Activated naive CD4-positive, alpha-beta T cell treated with anti-CD3 and anti-CD28 coated beads, Interleukin-2, amount 50 U/mL, for 24 hours (primary cell): ENCODE data around the gene CYBA.

Source experiments
- H3K27ac Mint-ChIP-seq: one replicate; pipeline ENCODE4 v1.8.0; 2021; ENCODE audit warnings: mild to moderate bottlenecking, mixed read lengths
- H3K27me3 Mint-ChIP-seq: one replicate; pipeline ENCODE4 v1.8.0; 2021; ENCODE audit warnings: mixed read lengths
- H3K36me3 Mint-ChIP-seq: one replicate; pipeline ENCODE4 v1.8.0; 2021; ENCODE audit warnings: mixed read lengths
- H3K4me1 Mint-ChIP-seq: one replicate; pipeline ENCODE4 v1.8.0; 2021; ENCODE audit warnings: mixed read lengths
- H3K4me3 Mint-ChIP-seq: one replicate; pipeline ENCODE4 v1.8.0; 2021; ENCODE audit warnings: mild to moderate bottlenecking, mixed read lengths
- H3K9me3 Mint-ChIP-seq: one replicate; pipeline ENCODE4 v1.8.0; 2021; ENCODE audit warnings: mixed read lengths

Gene CYBA

DNA sequence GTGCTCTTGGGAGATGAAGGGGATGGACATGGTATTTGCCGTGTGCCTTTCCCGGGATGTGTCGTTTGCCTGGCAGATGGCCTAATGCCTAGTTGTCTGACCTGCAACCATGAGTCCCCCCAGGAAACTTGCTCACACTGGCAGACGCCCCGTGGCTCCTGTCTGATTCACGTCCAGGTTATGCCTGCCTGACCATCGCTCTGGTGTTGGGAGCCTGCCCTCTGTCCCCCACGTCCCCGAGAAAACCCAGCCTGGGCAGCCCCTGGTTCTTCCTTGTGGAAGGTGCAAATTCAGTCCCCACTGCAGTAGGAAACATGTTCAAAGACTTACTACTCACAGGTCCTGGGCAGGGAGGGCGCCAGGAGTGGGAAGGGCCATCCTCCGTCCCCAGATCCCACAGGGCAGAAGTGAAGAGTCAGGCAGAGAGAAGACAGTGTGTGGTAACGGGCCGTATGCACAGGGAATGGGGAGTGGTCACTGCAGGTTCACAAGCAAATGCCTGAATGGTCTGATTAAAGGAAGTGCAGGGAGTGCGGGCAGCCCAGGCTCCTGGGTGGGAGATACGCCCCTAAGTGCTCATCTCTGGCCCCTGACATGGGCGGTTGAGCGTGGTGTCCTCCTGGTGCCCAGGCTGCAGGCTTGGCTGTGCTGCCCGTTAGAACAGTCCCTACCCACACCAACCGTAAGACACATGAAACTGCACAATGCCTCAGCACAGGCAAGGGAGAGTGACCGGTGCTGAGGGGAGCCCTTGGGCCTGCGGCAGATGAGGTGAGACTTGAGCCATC lies 39.7 kb upstream of the CYBA start:
- H3K27ac Mint-ChIP-seq: peak overlapping the region; percentile 80
- no peak overlapping the region for H3K4me3 Mint-ChIP-seq
- H3K9me3 Mint-ChIP-seq: no peaks in the 10 kb centered on the region
- peaks cover 48% of the 10 kb centered on the region for H3K4me1 Mint-ChIP-seq
- no peaks in the 10 kb centered on the region for H3K36me3 Mint-ChIP-seq
- no peaks in the 10 kb centered on the region for H3K27me3 Mint-ChIP-seq

DNA sequence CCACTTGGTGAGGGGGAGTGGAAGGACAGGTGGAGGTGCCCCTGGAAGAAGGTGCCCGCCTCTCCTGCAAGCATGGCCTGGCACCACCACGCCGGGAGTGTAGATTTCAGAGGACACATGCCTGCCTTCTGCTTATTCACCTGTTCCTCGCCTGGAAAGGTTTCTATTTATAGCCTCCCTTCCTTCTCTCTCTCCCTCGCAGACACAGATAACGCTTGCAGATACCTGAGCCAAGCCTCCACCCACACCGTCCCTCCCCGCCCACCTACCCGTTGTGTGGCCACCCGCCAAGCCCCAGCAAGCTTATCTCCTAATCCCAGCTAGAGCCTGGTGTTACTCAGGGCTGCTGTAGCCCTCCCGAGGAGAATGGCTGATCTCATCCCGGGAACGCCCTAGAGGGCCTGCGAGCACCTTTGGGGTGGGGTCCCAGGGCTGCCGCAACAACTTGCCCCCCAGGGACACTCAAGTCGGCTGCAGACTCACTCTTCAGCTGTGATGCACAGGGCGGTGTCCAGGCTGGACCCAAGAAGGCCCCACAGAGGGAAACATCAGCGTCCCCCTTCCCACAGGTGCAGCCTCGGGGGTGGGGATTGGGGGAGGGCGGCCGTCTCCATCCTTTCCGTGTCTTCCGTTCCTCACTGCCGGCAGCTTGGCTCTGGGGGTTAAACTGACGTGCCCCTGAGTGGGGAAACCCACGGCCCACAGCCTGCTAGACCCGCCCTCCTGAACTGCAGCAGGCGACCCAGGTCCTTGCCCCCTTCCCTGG lies 37.3 kb upstream of the CYBA start:
- Mint-ChIP-seq H3K9me3 (no peaks in the 10 kb centered on the region), H3K4me1 (peaks cover 64% of the 10 kb centered on the region), H3K27me3 (no peaks in the 10 kb centered on the region), H3K4me3 (no peak overlapping the region), H3K36me3 (no peaks in the 10 kb centered on the region), H3K27ac (no peak overlapping the region)

DNA sequence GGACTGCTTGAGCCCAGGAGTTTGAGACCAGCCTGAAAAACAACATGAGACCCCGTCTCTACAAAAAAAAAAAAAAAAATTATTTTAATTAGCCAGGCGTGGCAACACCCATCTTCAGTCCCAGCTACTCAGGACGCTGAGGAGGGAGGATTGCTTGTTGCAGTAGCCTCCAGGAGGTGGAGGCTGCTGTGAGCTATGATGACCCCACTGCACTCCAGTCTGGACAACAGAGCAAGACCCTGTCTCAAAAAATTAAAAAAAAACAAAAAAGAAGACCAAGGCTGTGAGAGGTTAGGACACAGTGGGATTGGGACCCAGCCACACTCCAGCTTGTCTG lies 36.8 kb upstream of the CYBA start:
- Mint-ChIP-seq H3K36me3 (no peaks in the 10 kb centered on the region), H3K27me3 (no peaks in the 10 kb centered on the region), H3K4me1 (peaks cover 59% of the 10 kb centered on the region), H3K27ac (no peak overlapping the region), H3K9me3 (no peaks in the 10 kb centered on the region), H3K4me3 (no peak overlapping the region)

DNA sequence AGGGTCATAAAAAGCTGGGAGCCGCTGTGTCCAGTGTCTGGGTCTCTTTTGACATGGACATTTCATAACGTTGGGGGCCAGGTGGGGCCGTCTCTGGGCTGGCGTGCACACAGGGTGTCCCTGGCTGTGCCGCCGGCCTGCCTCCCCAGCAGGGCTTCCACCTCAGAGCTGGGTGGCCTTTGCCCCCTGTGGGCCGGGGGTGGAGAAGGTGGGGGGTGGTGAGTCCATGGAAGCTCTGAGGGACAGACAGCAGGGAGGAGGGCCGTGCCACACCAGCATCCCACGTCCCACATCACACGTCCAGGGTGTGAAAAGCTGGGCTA lies 36.4 kb upstream of the CYBA start:
- Mint-ChIP-seq H3K4me3 (no peak overlapping the region), H3K27ac (no peak overlapping the region), H3K9me3 (no peaks in the 10 kb centered on the region), H3K4me1 (peaks cover 60% of the 10 kb centered on the region), H3K27me3 (no peaks in the 10 kb centered on the region), H3K36me3 (no peaks in the 10 kb centered on the region)

DNA sequence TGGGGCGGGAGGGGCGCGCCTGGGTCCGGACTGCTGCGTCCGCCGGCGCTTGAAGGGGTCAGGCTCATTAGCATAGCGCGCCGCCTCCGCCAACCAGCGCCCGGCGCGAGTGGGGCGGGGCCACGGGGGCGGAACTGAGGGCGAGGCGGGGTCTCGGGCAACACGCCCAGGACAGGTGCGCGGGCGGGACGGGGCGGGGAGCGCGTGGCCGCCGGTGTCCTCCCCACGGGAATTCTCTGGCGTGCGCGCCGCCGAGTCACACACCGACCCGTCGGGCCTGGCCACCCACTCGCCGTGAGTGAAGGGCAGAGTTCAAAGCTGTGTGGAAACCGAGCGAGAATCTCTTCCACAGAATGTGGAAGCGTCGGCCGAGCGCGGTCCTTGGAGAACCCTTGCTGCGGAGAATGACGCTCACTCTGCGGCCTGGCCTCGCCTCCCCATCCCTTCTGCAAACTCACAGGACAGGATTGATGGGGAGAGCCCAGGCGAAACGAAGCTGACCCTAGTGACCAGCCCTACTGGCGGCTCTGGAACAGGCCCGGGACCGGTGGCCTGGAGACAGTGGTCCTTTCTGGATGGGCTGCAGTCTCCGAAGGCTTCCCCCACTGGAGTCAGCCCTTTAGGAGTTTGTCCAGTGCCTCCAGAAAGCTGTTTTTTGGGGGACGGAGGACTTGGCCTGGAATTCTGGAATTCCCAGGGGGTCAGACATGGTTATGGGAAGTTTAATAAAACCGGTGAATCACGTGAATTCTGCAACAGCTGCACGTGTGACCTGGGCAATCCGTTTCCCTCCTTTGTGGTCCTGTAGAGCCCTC lies 35.8 kb upstream of the CYBA start, which contains the start of gene SNAI3:
Gene SNAI3 (minus strand): TSS at position 69 of the 815 bp plus-strand sequence. CDS start 101 bp downstream, outside the sequence.
- Mint-ChIP-seq H3K27me3 (no peaks in the 10 kb centered on the region), H3K27ac (no peak within 1 kb of the TSS)

DNA sequence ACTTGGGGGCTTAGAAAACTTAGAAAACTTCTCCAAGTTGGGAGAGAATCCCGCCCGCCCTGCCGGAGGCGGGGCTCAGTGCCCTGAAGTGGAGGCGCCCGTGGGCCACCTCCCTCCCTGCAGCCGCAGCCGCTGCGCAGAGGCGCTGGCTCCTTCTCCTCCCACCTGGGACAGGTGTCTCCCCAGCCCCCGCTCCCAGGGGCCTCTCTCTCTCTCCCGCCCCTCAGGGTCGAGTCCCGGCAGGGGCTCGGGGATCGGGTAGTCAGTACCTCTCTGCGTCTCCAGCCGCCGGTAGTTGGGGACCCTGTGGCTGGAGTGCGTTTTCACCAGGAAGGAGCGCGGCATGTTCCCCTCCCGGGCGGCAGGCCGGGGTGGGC lies 35.2 kb upstream of the CYBA start:
- Mint-ChIP-seq H3K4me3 (peak overlapping the region; percentile 75), H3K36me3 (no peaks in the 10 kb centered on the region), H3K27ac (no peak overlapping the region), H3K4me1 (peaks cover 61% of the 10 kb centered on the region), H3K9me3 (no peaks in the 10 kb centered on the region), H3K27me3 (no peaks in the 10 kb centered on the region)

More for the DNA sequence above, 35.8 kb upstream of the CYBA start, which contains the start of gene SNAI3:
- H3K36me3 Mint-ChIP-seq: no peaks in the 10 kb centered on the region
- peak within 1 kb of the TSS; percentile 75 for H3K4me3 Mint-ChIP-seq
- peaks cover 60% of the 10 kb centered on the region for H3K4me1 Mint-ChIP-seq
- H3K9me3 Mint-ChIP-seq: no peaks in the 10 kb centered on the region

DNA sequence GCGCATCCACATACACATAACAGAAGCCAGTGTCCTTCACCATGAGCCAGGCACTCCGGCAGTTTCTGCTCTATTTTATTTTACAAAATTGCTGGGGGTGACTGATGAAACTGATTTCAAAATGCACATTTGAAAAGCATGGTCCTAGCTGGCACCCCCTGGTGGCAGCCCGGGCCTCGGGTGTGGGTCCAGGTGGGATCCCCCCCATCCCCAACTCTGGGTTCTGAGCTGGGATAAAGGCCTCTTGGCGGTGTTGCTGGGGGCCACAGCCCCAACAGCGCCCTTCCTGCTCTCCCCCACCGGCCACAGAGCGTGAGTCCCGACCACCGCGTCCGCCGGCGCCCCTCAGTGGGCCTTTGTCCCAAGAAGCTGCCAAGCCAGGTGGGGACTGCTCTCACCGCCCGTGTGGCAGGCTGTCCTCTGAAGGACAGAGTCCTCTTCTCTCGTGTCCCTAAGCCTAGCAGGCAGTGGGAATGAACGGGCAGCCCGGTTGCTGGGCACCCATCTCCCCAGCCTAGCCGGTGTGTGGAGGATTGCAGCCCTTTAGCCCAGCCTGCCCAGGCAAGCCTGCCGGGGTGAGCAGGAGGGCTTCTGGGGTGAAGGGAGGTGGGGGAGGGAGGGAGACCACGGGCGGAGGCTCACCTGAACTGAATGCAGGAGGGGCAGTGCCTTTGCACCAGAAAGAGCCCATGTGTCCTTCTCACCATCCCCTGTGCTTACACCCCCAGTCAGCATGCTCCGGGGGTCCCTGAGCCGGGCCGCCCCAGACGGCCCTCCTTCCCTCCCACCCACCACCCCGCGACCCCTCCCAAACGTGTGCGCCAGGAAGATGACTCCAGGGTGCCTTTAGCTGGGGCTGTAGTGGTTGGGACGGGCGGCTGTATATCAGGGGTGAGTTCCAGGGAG lies 34.6 kb upstream of the CYBA start:
- Mint-ChIP-seq H3K4me3 (peak overlapping the region; percentile 75), H3K27me3 (no peaks in the 10 kb centered on the region), H3K36me3 (no peaks in the 10 kb centered on the region), H3K9me3 (no peaks in the 10 kb centered on the region), H3K27ac (no peak overlapping the region), H3K4me1 (peaks cover 59% of the 10 kb centered on the region)

DNA sequence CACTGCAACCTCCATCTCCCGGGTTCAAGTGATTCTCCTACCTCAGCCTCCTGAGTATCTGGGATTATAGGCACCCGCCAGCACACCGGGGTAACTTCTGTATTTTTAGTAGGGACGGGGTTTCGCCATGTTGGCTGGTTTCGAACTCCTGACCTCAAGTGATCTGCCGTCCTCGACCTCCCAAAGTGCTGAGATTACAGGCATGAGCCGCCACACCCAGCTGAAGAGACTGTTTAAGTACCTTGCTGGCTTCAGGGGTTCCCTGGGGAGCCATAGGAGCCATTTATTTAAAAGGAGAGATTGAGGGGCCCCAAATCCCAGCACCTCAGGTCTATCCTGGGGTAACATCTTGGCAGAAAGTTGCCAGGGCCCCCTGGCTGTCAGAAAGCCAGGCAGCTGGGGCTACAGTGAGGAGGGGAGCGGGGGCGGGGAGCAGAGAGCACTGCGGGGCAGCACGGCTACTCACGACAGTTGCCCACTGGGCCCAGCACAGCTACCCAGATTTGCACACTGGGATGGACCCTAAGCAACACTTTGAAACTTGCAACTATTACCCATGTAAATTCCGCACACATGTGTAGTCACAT lies 33.8 kb upstream of the CYBA start:
- no peaks in the 10 kb centered on the region for H3K9me3 Mint-ChIP-seq
- peak overlapping the region; percentile 74 for H3K27ac Mint-ChIP-seq
- H3K27me3 Mint-ChIP-seq: no peaks in the 10 kb centered on the region
- H3K36me3 Mint-ChIP-seq: no peaks in the 10 kb centered on the region
- H3K4me1 Mint-ChIP-seq: peaks cover 54% of the 10 kb centered on the region
- peak overlapping the region; percentile 75 for H3K4me3 Mint-ChIP-seq

DNA sequence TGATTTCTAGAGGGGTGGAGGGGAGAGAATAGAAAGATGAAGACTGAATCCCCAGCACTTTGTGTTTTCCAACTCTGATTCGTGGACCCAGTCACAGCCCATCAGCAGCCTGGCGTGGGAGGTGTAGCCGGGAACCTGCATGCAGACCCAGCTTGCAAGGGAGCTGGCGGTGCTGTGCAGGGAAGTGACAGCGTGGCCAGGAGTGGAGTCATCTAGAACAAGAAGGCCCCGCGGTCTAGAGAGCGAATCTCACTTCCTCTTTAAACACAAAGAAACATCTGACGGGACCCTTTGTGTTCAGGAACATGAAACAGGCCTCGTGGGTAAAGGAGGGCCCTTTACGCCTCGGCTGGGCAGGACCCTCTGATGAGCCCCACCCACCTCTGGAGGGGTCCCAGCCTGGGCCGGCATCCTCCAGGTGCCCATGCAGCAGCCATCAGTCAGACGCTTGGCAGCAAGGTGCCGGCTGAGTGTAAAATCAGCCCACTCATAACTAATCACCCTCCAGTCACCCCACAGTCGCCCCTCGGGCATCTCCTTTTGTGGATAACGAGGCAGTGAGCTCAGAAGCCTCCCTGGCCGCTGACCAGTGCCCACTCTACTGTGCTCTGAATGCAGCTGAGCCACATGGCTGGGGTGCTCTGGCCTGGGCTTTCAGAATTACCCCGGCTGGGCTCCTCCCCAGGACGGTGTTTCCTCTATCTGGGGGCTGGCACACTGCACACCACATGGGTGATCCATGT lies 31.0 kb upstream of the CYBA start:
- peaks cover 39% of the 10 kb centered on the region for H3K4me1 Mint-ChIP-seq
- H3K27me3 Mint-ChIP-seq: no peaks in the 10 kb centered on the region
- no peaks in the 10 kb centered on the region for H3K9me3 Mint-ChIP-seq
- no peaks in the 10 kb centered on the region for H3K36me3 Mint-ChIP-seq
- H3K4me3 Mint-ChIP-seq: peak overlapping the region; percentile 57
- peak overlapping the region; percentile 88 for H3K27ac Mint-ChIP-seq

DNA sequence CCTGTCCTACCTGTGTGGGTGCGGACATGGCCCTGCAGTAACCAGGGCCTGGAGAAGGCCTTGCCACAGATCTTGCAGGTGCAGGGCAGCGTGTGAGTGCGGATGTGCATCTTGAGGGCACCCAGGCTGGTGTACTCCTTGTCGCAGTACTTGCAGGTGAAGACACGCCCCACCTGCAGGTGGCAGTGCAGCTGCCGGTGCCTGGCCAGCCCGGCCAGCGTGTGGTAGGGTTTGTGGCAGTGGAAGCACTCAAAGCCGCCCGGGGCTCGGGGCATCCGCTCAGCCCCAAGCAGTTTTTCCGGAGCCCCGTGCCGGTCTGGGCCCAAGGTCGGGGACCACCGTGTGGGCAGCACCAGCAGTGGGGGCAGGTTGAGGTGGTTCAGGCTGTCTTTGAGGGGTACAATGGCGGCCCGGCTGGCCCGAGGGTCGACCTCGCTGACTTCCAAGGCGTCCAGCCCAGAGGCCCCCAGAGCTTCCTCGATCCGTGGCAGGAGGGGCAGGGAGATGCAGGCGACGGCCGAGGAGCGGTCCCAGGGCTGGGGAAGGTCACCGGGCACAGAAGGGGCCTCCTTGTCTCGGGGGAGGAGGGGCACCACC lies 30.3 kb upstream of the CYBA start:
- peak overlapping the region; percentile 57 for H3K4me3 Mint-ChIP-seq
- no peaks in the 10 kb centered on the region for H3K9me3 Mint-ChIP-seq
- H3K27ac Mint-ChIP-seq: peak overlapping the region; percentile 8
- H3K4me1 Mint-ChIP-seq: peaks cover 39% of the 10 kb centered on the region
- H3K36me3 Mint-ChIP-seq: no peaks in the 10 kb centered on the region
- H3K27me3 Mint-ChIP-seq: no peaks in the 10 kb centered on the region

DNA sequence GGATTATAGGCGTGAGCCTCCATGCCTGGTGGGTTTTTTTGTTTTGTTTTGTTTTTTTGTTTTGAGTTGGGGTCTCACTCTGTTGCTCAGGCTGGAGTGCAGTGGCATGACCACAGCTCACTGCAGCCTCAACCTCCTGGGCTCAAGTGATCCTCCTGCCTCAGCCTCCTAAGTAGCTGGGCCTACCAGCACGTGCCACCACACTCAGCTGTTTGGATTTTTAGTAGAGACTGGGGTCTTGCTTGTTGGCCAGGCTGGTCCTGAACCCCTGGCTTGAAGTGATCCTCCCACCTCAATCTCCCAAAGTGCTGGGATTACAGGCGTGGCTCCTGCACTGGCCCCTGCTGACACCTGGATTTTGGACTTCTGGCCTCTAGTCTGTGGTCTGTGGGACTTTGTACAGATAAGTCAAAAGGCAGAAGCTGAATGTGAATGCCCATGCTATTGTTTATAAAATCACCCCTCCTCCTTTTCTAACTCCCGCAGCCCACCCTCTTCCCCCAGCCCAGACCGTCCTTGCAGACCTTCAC lies 29.8 kb upstream of the CYBA start:
- H3K4me1 Mint-ChIP-seq: peaks cover 39% of the 10 kb centered on the region
- no peaks in the 10 kb centered on the region for H3K36me3 Mint-ChIP-seq
- no peak overlapping the region for H3K4me3 Mint-ChIP-seq
- no peaks in the 10 kb centered on the region for H3K9me3 Mint-ChIP-seq
- H3K27ac Mint-ChIP-seq: peak overlapping the region; percentile 8
- H3K27me3 Mint-ChIP-seq: no peaks in the 10 kb centered on the region

DNA sequence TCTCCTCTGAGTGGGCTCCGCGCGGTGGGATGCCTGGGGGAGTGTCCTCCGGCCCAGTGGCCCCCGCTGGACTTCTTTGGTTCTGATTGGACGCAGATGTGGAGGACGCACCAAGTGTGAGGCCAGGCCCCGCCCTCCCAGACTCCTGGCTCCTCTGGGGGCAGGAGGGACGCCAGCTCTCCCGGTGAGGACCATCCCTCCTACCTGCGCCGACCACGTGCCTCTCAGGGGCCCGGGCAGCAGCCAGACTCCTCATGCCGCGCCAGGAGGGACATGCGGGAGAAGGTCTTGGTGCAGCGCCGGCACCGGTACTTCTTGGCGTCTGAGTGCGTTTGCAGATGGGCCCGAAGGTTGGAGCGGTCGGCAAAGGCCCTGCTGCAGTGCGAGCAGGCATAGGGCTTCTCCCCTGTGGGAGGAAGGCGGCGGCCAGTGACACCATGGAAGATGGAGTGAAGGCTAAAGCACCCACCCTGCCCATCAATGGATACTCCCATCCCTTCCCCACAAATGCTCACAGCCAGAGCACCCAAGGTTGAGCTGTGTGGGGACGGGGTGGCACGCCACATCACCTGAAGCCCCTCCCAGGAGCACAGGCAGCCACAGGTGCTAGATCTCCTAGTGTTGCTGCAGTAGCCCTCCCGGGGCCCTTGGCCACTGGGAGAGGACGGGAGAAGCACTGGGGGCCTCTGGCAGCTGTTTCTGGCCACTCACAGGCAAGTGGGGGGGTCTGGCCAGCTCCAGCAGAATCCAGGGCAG lies 27.5 kb upstream of the CYBA start:
- Mint-ChIP-seq H3K27me3 (no peaks in the 10 kb centered on the region), H3K36me3 (no peaks in the 10 kb centered on the region)

DNA sequence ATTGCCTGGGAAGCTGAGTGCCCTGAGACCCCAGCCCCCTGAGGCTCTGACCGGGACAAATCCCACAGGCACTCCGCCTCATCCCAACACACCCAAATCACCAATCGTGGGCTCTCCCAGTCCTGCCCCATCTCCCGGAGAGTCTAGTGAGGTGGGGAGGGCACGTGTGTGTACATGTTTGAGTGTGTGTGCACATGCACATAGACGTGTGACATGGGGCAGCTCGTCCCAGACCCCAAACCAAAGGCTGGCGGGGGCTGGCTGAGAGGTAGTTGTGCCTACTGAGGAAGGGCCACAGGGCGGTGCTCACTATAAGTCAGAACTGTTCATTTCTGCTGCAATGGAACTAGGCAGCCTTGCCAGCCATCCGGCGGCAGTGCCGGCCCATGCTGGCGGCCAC lies 26.9 kb upstream of the CYBA start:
- Mint-ChIP-seq H3K36me3 (no peaks in the 10 kb centered on the region), H3K4me1 (peaks cover 21% of the 10 kb centered on the region), H3K27ac (no peak overlapping the region), H3K27me3 (no peaks in the 10 kb centered on the region), H3K4me3 (no peak overlapping the region), H3K9me3 (no peaks in the 10 kb centered on the region)

More for the DNA sequence above, 27.5 kb upstream of the CYBA start:
- H3K4me1 Mint-ChIP-seq: peaks cover 21% of the 10 kb centered on the region
- no peak overlapping the region for H3K27ac Mint-ChIP-seq
- H3K4me3 Mint-ChIP-seq: no peak overlapping the region
- no peaks in the 10 kb centered on the region for H3K9me3 Mint-ChIP-seq
